GM21619 (cell line): Measurements from ENCODE around the gene PRPF4.
A peak's percentile ranks its signal among the peaks of the same experiment; 100 is the strongest.
"Not testable (repeated sequence)": the region's sequence is repeated elsewhere in the genome, so short reads cannot be mapped to it uniquely, and the experiment has no call there.

ENCODE experiments used
- ATAC-seq: cut with Tn5 transposase; IDR thresholded peaks from one replicate; pipeline ENCODE4 v1.9.1; 2021; ENCODE audit not compliant: unreplicated experiment

PRPF4 gene

GRCh38 chr9:113275157-113276131 is at the start of gene PRPF4, which contains the start of gene CDC26:
PRPF4 (plus strand) TSS chr9:113275658; CDS start chr9:113275744, 86 bp downstream.
CDC26 (minus strand) TSS chr9:113275572; CDS start chr9:113272507, 3,065 bp downstream.
- peak; percentile 97 for ATAC-seq

- ATAC-seq, result no peak
These were observed 48.0 kb upstream of the PRPF4 start for GRCh38 chr9:113227436-113227835.

- no peak for ATAC-seq
These were observed 47.3 kb upstream of the PRPF4 start for GRCh38 chr9:113228130-113228665.

- ATAC-seq, result no peak
These were observed 43.8 kb upstream of the PRPF4 start for GRCh38 chr9:113231701-113232100.

- ATAC-seq, result not testable (repeated sequence)
These were observed 39.7 kb upstream of the PRPF4 start for GRCh38 chr9:113235701-113236255.

GRCh38 chr9:113237026-113237425 is 38.4 kb upstream of the PRPF4 start:
- no peak for ATAC-seq

- no peak for ATAC-seq
These were observed 37.1 kb upstream of the PRPF4 start for GRCh38 chr9:113238202-113238858.

- no peak for ATAC-seq
These were observed 36.6 kb upstream of the PRPF4 start for GRCh38 chr9:113238859-113239232.

- ATAC-seq, result no peak
These were observed 34.3 kb upstream of the PRPF4 start for GRCh38 chr9:113241161-113241560.

- ATAC-seq, result no peak
These were observed 30.9 kb upstream of the PRPF4 start for GRCh38 chr9:113244556-113244955.

- ATAC-seq, result no peak
These were observed 29.6 kb upstream of the PRPF4 start for GRCh38 chr9:113245894-113246293.

GRCh38 chr9:113246928-113247327 is 28.5 kb upstream of the PRPF4 start:
- no peak for ATAC-seq

- ATAC-seq, result no peak
These were observed 27.8 kb upstream of the PRPF4 start for GRCh38 chr9:113247640-113248039.

- ATAC-seq, result not testable (repeated sequence)
These were observed 25.8 kb upstream of the PRPF4 start for GRCh38 chr9:113249661-113250060.

- ATAC-seq, result no peak
These were observed 24.7 kb upstream of the PRPF4 start for GRCh38 chr9:113250807-113251206.

- ATAC-seq, result no peak
These were observed 20.5 kb upstream of the PRPF4 start for GRCh38 chr9:113254991-113255390.

GRCh38 chr9:113255438-113255837 is 20.0 kb upstream of the PRPF4 start:
- no peak for ATAC-seq

- no peak for ATAC-seq
These were observed 17.6 kb upstream of the PRPF4 start for GRCh38 chr9:113257863-113258262.

GRCh38 chr9:113258282-113258681 is 17.2 kb upstream of the PRPF4 start:
- ATAC-seq, result no peak

GRCh38 chr9:113261917-113262671 is 13.4 kb upstream of the PRPF4 start:
- ATAC-seq, result no peak

- ATAC-seq, result no peak
These were observed 9.3 kb upstream of the PRPF4 start for GRCh38 chr9:113266174-113266573.
